Measurements from ENCODE around the gene NWD2.
"Not testable (repeated sequence)": the region's sequence is repeated elsewhere in the genome, so short reads cannot be mapped to it uniquely, and the experiment has no call there.

The NWD2 gene

GRCh38 chr4:37490391-37491347 is 246.1 kb downstream of the NWD2 start:
- TF ChIP-seq EZH2phosphoT487 (IDR thresholded peaks at IDR 0.05; ENCODE audit: low read length): no peak
- no peak for TF ChIP-seq CTCF (IDR thresholded peaks at IDR 0.05; ENCODE audit: low read length)
- TF ChIP-seq EZH2 (optimal IDR thresholded peaks at IDR 0.05; ENCODE audit: low read depth, low read length): no peak
- H3K4me3 ChIP-seq (ENCODE audit: low read length): no peak overlapping the region
- H2AFZ ChIP-seq (ENCODE audit: low read length): no peak overlapping the region
- H3F3A ChIP-seq (ENCODE audit: insufficient read depth, low read length): no peaks in the 10 kb centered on the region
- no peaks in the 10 kb centered on the region for H3K9me3 ChIP-seq (replicated peaks; ENCODE audit: insufficient read depth, low read length)
- no peak for DNase-seq
- no peak overlapping the region for H3K4me2 ChIP-seq (ENCODE audit: low read depth, low read length)
- no peaks in the 10 kb centered on the region for H3K36me3 ChIP-seq (replicated peaks; ENCODE audit: insufficient read depth, low read length)
- H3K27me3 ChIP-seq (replicated peaks; ENCODE audit: insufficient read depth, low read length): no peaks in the 10 kb centered on the region
- no peaks in the 10 kb centered on the region for H3K79me2 ChIP-seq (ENCODE audit: low read length)
- no peaks in the 10 kb centered on the region for H3K4me1 ChIP-seq (ENCODE audit: low read length)
- H3K9ac ChIP-seq (ENCODE audit: low read length): no peak overlapping the region
- no peaks in the 10 kb centered on the region for H4K20me1 ChIP-seq (ENCODE audit: insufficient read depth, low read length)
- no peak overlapping the region for H3K27ac ChIP-seq (ENCODE audit: low read length)
- H3K9me2 ChIP-seq (replicated peaks; ENCODE audit: insufficient read depth, low read length): no peaks in the 10 kb centered on the region

GRCh38 chr4:37495353-37495752 is 250.8 kb downstream of the NWD2 start:
- not testable (repeated sequence) for H3F3A ChIP-seq (ENCODE audit: insufficient read depth, low read length); H3K79me2 ChIP-seq (ENCODE audit: low read length); H2AFZ ChIP-seq (ENCODE audit: low read length); H3K4me1 ChIP-seq (ENCODE audit: low read length); H3K36me3 ChIP-seq (replicated peaks; ENCODE audit: insufficient read depth, low read length); H3K9me3 ChIP-seq (replicated peaks; ENCODE audit: insufficient read depth, low read length); H3K4me3 ChIP-seq (ENCODE audit: low read length); H3K27me3 ChIP-seq (replicated peaks; ENCODE audit: insufficient read depth, low read length); H3K4me2 ChIP-seq (ENCODE audit: low read depth, low read length); H3K9me2 ChIP-seq (replicated peaks; ENCODE audit: insufficient read depth, low read length); H3K9ac ChIP-seq (ENCODE audit: low read length); H4K20me1 ChIP-seq (ENCODE audit: insufficient read depth, low read length); DNase-seq; H3K27ac ChIP-seq (ENCODE audit: low read length)
